Stomach (tissue), 9 donors: ENCODE measurements around the gene TBCD. TPM values are rescaled to one million over a fixed set of nuclear protein-coding genes. Genes with fewer than 3 reads are reported as not detected.

ENCODE experiments used
- DNase-seq, 2 donors: peaks; one replicate each; pipeline versions ENCODE4 v3.0.0 to v3.0.0-alpha.2; 2013 to 2019
- H3K27ac ChIP-seq, 5 donors: fragments of 200-600 bp in 4 of 5; sonication (generic) in 4 of 5; one replicate each; pipeline ENCODE4 v1.5.1; 2013 to 2019; ENCODE audit warnings: mild to moderate bottlenecking in 1 of 5, moderate library complexity in 1 of 5
- H3K27me3 ChIP-seq, 3 donors: fragments of 200-600 bp; sonication (generic); one replicate each; pipeline ENCODE4 v1.5.1; 2017 to 2019; ENCODE audit warnings: mixed run types in 1 of 3
- H3K36me3 ChIP-seq, 4 donors: fragments of 200-600 bp; sonication (generic); 1 replicate in 3 of 4; 2 replicates in 1 of 4; pipeline ENCODE4 v1.5.1; 2016 to 2019
- H3K4me1 ChIP-seq, 4 donors: fragments of 200-600 bp; sonication (generic); one replicate each; pipeline ENCODE4 v1.5.1; 2016 to 2019
- H3K4me3 ChIP-seq, 4 donors: fragments of 200-600 bp; sonication (generic) in 3 of 4; one replicate each; pipeline ENCODE4 v1.5.1; 2016 to 2019; ENCODE audit warnings: mild to moderate bottlenecking in 1 of 4
- H3K9me3 ChIP-seq, 4 donors: fragments of 200-600 bp; sonication (generic); one replicate each; pipeline ENCODE4 v1.5.1; 2016 to 2019
- CTCF ChIP-seq, 7 experiments: fragments of 450-650 bp in 4 of 7; fragments of 200-600 bp in 3 of 7; sonication (generic) in 3 of 7; IDR thresholded peaks; one replicate each; pipeline ENCODE4 v1.5.1; 2016 to 2019; ENCODE audit warnings: antibody characterized with exemption in 7 of 7, control low read depth in 2 of 7, mild to moderate bottlenecking in 1 of 7
- EP300 ChIP-seq: sonication (generic); formaldehyde crosslinking; IDR thresholded peaks from one replicate; pipeline ENCODE4 v1.6.1; 2017; ENCODE audit warnings: antibody characterized with exemption
- POLR2A ChIP-seq, 4 donors: fragments of 450-650 bp; IDR thresholded peaks; one replicate each; pipeline ENCODE4 v1.6.1; 2016; ENCODE audit warnings: antibody characterized with exemption in 4 of 4, control low read depth in 2 of 4, mild to moderate bottlenecking in 1 of 4, moderate library complexity in 1 of 4
- POLR2AphosphoS5 ChIP-seq, 3 donors: sonication (generic); formaldehyde crosslinking; IDR thresholded peaks; one replicate each; pipeline ENCODE4 v1.6.1; 2016; ENCODE audit warnings: antibody characterized with exemption in 3 of 3
- WGBS, 5 donors: extraction: QIAGEN DNeasy Blood & Tissue Kit in 3 of 5; methylation state at CpG; one replicate each; pipeline versions ENCODE4 v1.1.5 to v1.1.7; 2013 to 2018; 5-methylcytosine and 5-hydroxymethylcytosine counted together
- intact Hi-C: fragments of 100-400 bp; cut with DNase I; formaldehyde crosslinking; loops from one replicate; pipeline ENCODE4 v1.15.1; 2023; ENCODE audit warnings: low total_unique reads
- polyA plus RNA-seq, 3 donors: library from polyadenylated mRNA; stranded (reverse); fragments of 200-250 nt; gene quantifications; one replicate each; pipeline ENCODE4 v1.2.3, GENCODE V29; 2013
- total RNA-seq, 5 donors: library from RNA; depleted of rRNA; stranded (reverse); fragments of >200 nt; gene quantifications; one replicate each; pipeline versions ENCODE4 v1.1.0 to v1.2.3, GENCODE V29; 2014 to 2016
- donor health status: healthy with polysubstance abuse.
- donor health status: Bipolar disorder and iron deficiency.
- donor health status: healthy.

The TBCD gene
- total and polyA plus RNA-seq, 8 donors = 51.2 to 155 (median 101) TPM

GRCh38 chr17:82884970-82885353, 133.1 kb downstream of the TBCD start:
- WGBS, 5 donors = 58 to 72% (median 61%) methylated on average over 5 of the region's 5 CpGs
- Histone ChIP-seq H3K36me3 (peaks cover 0 to 4% (median 3%) of the 10 kb centered on the region in 4 donors), H3K4me1 (peaks cover 49 to 94% (median 82%) of the 10 kb centered on the region in 4 donors), H3K4me3 (no peak overlapping the region), H3K27me3 (no peaks in the 10 kb centered on the region), H3K27ac (peak overlapping the region; percentile 53 to 91 (median 87)), H3K9me3 (no peaks in the 10 kb centered on the region)
- intact Hi-C loops = no loop called here
- no peak for DNase-seq
- TF ChIP-seq EP300 (no peak), CTCF (IDR thresholded peaks at IDR 0.05) (no peak), POLR2AphosphoS5 (IDR thresholded peaks at IDR 0.05) (no peak), POLR2A (IDR thresholded peaks at IDR 0.05) (no peak)

GRCh38 chr17:82887255-82888164, 135.6 kb downstream of the TBCD start:
- Histone ChIP-seq H3K36me3 (peaks cover 0 to 21% (median 13%) of the 10 kb centered on the region in 4 donors), H3K9me3 (no peaks in the 10 kb centered on the region), H3K27ac (peak overlapping the region; percentile 0 to 96 (median 89)), H3K4me1 (peaks cover 56 to 94% (median 84%) of the 10 kb centered on the region in 4 donors), H3K27me3 (no peaks in the 10 kb centered on the region), H3K4me3 (no peak overlapping the region)
- intact Hi-C loops = no loop called here
- no peak for TF ChIP-seq POLR2AphosphoS5 (IDR thresholded peaks at IDR 0.05)
- TF ChIP-seq POLR2A (IDR thresholded peaks at IDR 0.05) = no peak
- TF ChIP-seq EP300 = no peak
- TF ChIP-seq CTCF (IDR thresholded peaks at IDR 0.05) = no peak
- WGBS, 5 donors = 82 to 91% (median 88%) methylated on average over 27 of the region's 27 CpGs
- DNase-seq = no peak

- no peaks in the 10 kb centered on the region for H3K9me3 ChIP-seq
- DNase-seq = peak; percentile 67 to 92
- H3K4me1 ChIP-seq = peaks cover 59 to 95% (median 84%) of the 10 kb centered on the region in 4 donors
These were observed 137.0 kb downstream of the TBCD start for GRCh38 chr17:82888583-82889495.

More at GRCh38 chr17:82888583-82889495, 137.0 kb downstream of the TBCD start:
- TF ChIP-seq POLR2A (IDR thresholded peaks at IDR 0.05) (no peak), POLR2AphosphoS5 (IDR thresholded peaks at IDR 0.05) (peak in 1 of 3 donors; percentile 43), CTCF (IDR thresholded peaks at IDR 0.05) (no peak)
- H3K4me3 ChIP-seq = peak overlapping the region in 1 of 4 donors; percentile 16
- intact Hi-C loops = no loop called here
- 27 to 63% (median 41%) methylated on average over 18 to 30 of the region's 30 CpGs for WGBS, 5 donors
- H3K27me3 ChIP-seq = no peaks in the 10 kb centered on the region
- H3K27ac ChIP-seq = peak overlapping the region; percentile 89 to 96 (median 93)
- H3K36me3 ChIP-seq = peaks cover 0 to 21% (median 13%) of the 10 kb centered on the region in 4 donors
